Transverse colon (tissue), 4 donors: ENCODE results near the gene ATP11A.

Source experiments
- POLR2A ChIP-seq: fragments of 450-650 bp; IDR thresholded peaks from one replicate; pipeline ENCODE4 v1.6.1; 2016; ENCODE audit warnings: antibody characterized with exemption, mild to moderate bottlenecking, moderate library complexity
- POLR2AphosphoS5 ChIP-seq, 3 donors: sonication (generic); formaldehyde crosslinking; IDR thresholded peaks; one replicate each; pipeline ENCODE4 v1.6.1; 2016; ENCODE audit warnings: antibody characterized with exemption in 3 of 3
- TF ChIP-seq, protein P1 (sequence below), 5 experiments: fragments of 200-600 bp in 3 of 5; fragments of 450-650 bp in 2 of 5; sonication (generic) in 3 of 5; IDR thresholded peaks; 1 replicate in 2 of 5; 2 replicates in 3 of 5; pipeline ENCODE4 v1.5.1; 2016 to 2017; ENCODE audit warnings: antibody characterized with exemption in 5 of 5, inconsistent platforms in 3 of 5, mild to moderate bottlenecking in 2 of 5, moderate library complexity in 1 of 5

- TF ChIP-seq, protein P1, sequence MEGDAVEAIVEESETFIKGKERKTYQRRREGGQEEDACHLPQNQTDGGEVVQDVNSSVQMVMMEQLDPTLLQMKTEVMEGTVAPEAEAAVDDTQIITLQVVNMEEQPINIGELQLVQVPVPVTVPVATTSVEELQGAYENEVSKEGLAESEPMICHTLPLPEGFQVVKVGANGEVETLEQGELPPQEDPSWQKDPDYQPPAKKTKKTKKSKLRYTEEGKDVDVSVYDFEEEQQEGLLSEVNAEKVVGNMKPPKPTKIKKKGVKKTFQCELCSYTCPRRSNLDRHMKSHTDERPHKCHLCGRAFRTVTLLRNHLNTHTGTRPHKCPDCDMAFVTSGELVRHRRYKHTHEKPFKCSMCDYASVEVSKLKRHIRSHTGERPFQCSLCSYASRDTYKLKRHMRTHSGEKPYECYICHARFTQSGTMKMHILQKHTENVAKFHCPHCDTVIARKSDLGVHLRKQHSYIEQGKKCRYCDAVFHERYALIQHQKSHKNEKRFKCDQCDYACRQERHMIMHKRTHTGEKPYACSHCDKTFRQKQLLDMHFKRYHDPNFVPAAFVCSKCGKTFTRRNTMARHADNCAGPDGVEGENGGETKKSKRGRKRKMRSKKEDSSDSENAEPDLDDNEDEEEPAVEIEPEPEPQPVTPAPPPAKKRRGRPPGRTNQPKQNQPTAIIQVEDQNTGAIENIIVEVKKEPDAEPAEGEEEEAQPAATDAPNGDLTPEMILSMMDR (IDR thresholded peaks at IDR 0.05), result no peak
- TF ChIP-seq POLR2A (no peak), POLR2AphosphoS5 (IDR thresholded peaks at IDR 0.05) (peak; percentile 18 to 78 (median 75))
Observed at GRCh38 chr13:112711528-112712265, 21.9 kb downstream of the ATP11A start.
